ENCODE data around the gene KCND3. TPM values are rescaled to one million over a fixed set of nuclear protein-coding genes. Genes with fewer than 3 reads are reported as not detected.
"Not testable (repeated sequence)": the region's sequence is repeated elsewhere in the genome, so short reads cannot be mapped to it uniquely, and the experiment has no call there.

The KCND3 gene
- polyA plus RNA-seq, 2 donors = 0.57 to 1.6 TPM

DNA sequence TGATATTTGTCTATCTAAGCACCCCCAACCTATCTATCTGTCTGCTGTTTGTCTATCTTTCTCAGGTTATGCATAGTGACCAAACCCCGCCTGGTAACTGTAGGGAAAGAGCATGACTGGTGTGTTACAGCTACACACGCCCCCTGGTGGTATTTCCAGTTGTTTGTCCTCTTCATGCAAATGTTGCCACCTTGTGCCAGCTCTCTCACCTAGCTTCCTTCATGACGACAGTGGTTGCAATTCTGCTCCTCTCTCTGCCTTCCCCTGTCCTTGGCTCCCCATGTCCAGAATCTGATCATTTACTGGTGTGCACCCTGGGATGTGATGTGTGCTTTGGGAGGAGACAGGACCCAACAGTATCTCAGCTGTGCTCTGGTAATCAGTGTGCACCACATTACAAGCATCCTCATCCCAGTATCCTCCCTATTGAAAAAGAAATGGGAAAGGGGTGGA is 242.2 kb downstream of the KCND3 start:
- Histone ChIP-seq H3K9me3 (ENCODE audit: control insufficient read depth in 2 of 2, insufficient read depth in 1 of 2, low read depth in 1 of 2, low read length in 1 of 2) (no peaks in the 10 kb centered on the region), H3K27me3 (ENCODE audit: control insufficient read depth in 1 of 2, insufficient read depth in 2 of 2, low read length in 2 of 2) (no peaks in the 10 kb centered on the region), H3K36me3 (ENCODE audit: control insufficient read depth in 2 of 2, insufficient read depth in 2 of 2, low read length in 1 of 2) (no peaks in the 10 kb centered on the region), H3K4me3 (ENCODE audit: low read depth in 1 of 2, low read length in 2 of 2) (no peak overlapping the region), H3K27ac (ENCODE audit: low read depth in 2 of 2, low read length in 1 of 2) (no peak overlapping the region), H3K4me1 (ENCODE audit: control insufficient read depth in 2 of 2, insufficient read depth in 2 of 2, low read length in 1 of 2) (peaks cover 0 to 2% of the 10 kb centered on the region in 2 donors)
- WGBS, 2 donors = 26 to 38% methylated on average over 3 of the region's 3 CpGs

DNA sequence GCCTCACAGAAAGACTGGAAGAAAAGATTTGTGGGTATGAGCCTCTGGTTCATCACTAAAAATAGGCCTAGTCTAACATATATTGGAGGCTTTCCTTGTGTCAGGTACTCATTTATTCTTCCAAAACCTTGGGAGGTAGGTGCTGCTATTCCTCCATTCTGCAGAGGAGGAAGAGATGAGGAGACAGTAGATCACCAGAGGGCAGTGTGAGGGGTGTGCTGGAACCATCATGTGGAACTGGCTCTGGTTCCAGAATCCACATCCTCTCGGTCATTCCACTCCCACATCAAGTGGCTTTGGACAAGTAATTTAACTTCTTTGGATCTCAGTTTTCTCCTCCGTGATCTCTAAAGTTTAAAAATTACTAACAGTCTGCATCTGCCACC is 242.9 kb downstream of the KCND3 start:
- WGBS, 2 donors = 69 to 71% methylated on average over 2 of the region's 2 CpGs

DNA sequence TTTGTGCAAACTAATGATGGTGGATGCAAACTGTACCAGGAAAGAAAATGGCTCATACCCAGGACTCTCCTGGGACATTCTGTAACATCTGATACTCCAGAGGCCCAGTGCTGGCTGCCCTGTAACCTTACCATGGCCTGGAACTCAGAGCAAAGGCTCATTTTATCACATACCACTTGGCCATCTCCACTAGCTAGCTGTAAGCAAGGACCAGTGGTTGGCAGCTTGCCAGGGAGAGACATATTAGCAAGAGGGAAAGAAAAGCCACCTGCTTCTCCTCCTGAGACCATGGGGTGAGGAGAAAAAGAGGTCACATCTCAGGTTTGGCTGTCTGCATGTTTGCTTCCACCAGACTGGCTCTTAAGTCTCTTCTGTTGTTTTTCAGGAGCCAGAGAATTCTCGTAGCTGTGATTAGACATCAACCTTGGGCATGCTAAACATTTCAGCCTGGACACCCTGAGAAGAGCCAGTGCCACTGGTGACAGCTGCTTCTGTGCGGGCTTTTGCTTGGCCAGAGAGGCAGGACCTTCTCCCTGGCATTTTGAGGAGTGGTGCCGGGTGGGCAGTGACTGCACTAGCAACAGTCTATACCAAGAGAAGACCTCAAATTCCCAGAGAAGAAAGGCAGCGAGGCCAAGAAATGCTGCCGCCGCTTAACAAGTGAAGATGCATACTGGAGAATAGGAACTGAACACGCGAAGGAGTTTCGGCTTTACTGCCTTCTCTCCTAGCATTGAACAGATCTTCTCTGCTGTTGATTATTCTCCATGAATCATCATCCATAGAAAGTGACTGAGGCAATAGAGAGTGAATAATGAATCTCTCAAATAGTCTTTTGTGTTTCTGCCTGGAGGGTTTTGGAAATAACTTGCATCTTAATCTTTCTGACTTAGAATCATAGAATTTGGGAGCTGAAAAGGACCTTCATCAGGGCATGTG is 243.5 kb downstream of the KCND3 start:
- Histone ChIP-seq H3K4me1 (ENCODE audit: control insufficient read depth in 2 of 2, insufficient read depth in 2 of 2, low read length in 1 of 2) (peaks cover 0 to 2% of the 10 kb centered on the region in 2 donors), H3K27me3 (ENCODE audit: control insufficient read depth in 1 of 2, insufficient read depth in 2 of 2, low read length in 2 of 2) (no peaks in the 10 kb centered on the region), H3K36me3 (ENCODE audit: control insufficient read depth in 2 of 2, insufficient read depth in 2 of 2, low read length in 1 of 2) (no peaks in the 10 kb centered on the region), H3K9me3 (ENCODE audit: control insufficient read depth in 2 of 2, insufficient read depth in 1 of 2, low read depth in 1 of 2, low read length in 1 of 2) (no peaks in the 10 kb centered on the region), H3K27ac (ENCODE audit: low read depth in 2 of 2, low read length in 1 of 2) (no peak overlapping the region), H3K4me3 (ENCODE audit: low read depth in 1 of 2, low read length in 2 of 2) (no peak overlapping the region)
- 73 to 77% methylated on average over 9 of the region's 9 CpGs for WGBS, 2 donors

More for the DNA sequence above, 242.9 kb downstream of the KCND3 start:
- H3K27me3 ChIP-seq (ENCODE audit: control insufficient read depth in 1 of 2, insufficient read depth in 2 of 2, low read length in 2 of 2) = no peaks in the 10 kb centered on the region
- H3K9me3 ChIP-seq (ENCODE audit: control insufficient read depth in 2 of 2, insufficient read depth in 1 of 2, low read depth in 1 of 2, low read length in 1 of 2) = no peaks in the 10 kb centered on the region
- H3K4me1 ChIP-seq (ENCODE audit: control insufficient read depth in 2 of 2, insufficient read depth in 2 of 2, low read length in 1 of 2) = peaks cover 0 to 2% of the 10 kb centered on the region in 2 donors
- no peak overlapping the region for H3K4me3 ChIP-seq (ENCODE audit: low read depth in 1 of 2, low read length in 2 of 2)
- no peaks in the 10 kb centered on the region for H3K36me3 ChIP-seq (ENCODE audit: control insufficient read depth in 2 of 2, insufficient read depth in 2 of 2, low read length in 1 of 2)
- H3K27ac ChIP-seq (ENCODE audit: low read depth in 2 of 2, low read length in 1 of 2) = no peak overlapping the region

DNA sequence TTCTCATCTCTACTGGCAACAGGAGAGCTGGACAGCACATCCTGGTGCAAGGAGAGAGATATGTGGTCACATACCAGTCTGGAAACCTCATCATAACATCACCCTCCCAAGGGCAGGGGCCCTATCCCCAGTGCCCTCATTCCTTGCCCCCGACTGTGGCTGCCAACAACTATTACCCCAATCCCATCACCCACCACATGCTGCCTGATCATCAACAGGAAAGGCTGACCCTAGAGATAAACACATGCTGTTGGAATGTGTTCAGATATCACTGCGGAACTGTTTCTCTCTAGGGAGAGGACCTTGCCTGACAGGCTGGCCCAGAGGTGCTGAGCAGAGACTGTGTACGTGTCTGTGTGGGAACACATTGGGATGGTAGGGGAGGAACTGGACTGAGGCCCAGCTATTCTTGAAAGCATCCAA is 245.8 kb downstream of the KCND3 start:
- H3K27ac ChIP-seq (ENCODE audit: low read depth in 2 of 2, low read length in 1 of 2) = no peak overlapping the region
- no peaks in the 10 kb centered on the region for H3K9me3 ChIP-seq (ENCODE audit: control insufficient read depth in 2 of 2, insufficient read depth in 1 of 2, low read depth in 1 of 2, low read length in 1 of 2)
- 70 to 71% methylated on average over 3 of the region's 3 CpGs for WGBS, 2 donors
- no peaks in the 10 kb centered on the region for H3K27me3 ChIP-seq (ENCODE audit: control insufficient read depth in 1 of 2, insufficient read depth in 2 of 2, low read length in 2 of 2)
- H3K36me3 ChIP-seq (ENCODE audit: control insufficient read depth in 2 of 2, insufficient read depth in 2 of 2, low read length in 1 of 2) = no peaks in the 10 kb centered on the region
- peaks cover 0 to 2% of the 10 kb centered on the region in 2 donors for H3K4me1 ChIP-seq (ENCODE audit: control insufficient read depth in 2 of 2, insufficient read depth in 2 of 2, low read length in 1 of 2)
- H3K4me3 ChIP-seq (ENCODE audit: low read depth in 1 of 2, low read length in 2 of 2) = no peak overlapping the region

DNA sequence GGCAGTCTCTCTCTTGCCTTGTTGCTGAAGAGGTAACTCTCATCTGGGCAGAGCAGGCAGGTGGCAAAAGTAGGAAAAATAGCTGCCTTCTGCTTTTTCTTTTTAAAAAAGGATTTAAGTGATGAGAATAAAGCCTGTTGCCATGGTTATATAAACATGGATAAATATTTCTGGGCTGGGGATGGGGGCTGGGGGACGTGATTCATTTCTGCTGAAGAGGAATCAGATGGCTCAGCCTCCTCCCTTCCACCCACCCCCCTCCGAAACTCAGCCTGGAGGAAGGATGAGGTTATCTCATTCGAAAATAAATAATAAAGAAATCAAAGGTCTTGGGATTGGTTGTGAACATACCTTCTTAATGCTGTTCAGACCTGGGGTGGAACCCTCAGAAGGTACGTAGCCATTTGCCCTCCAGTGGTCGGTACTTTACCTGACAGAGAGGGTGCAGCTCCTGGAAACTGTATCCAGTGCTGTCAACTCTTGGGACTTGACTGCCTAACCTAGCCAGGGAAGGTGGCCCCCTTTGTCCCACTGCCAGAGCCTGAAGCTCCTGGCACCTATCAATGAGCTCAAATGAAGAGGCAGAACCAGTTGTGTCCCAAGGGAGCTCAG is 246.4 kb downstream of the KCND3 start:
- no peak overlapping the region for H3K4me3 ChIP-seq (ENCODE audit: low read depth in 1 of 2, low read length in 2 of 2)
- WGBS, 2 donors = 48 to 58% methylated on average over 5 of the region's 5 CpGs
- no peaks in the 10 kb centered on the region for H3K27me3 ChIP-seq (ENCODE audit: control insufficient read depth in 1 of 2, insufficient read depth in 2 of 2, low read length in 2 of 2)
- no peaks in the 10 kb centered on the region for H3K9me3 ChIP-seq (ENCODE audit: control insufficient read depth in 2 of 2, insufficient read depth in 1 of 2, low read depth in 1 of 2, low read length in 1 of 2)
- no peaks in the 10 kb centered on the region for H3K36me3 ChIP-seq (ENCODE audit: control insufficient read depth in 2 of 2, insufficient read depth in 2 of 2, low read length in 1 of 2)
- H3K4me1 ChIP-seq (ENCODE audit: control insufficient read depth in 2 of 2, insufficient read depth in 2 of 2, low read length in 1 of 2) = peaks cover 0 to 3% of the 10 kb centered on the region in 2 donors
- H3K27ac ChIP-seq (ENCODE audit: low read depth in 2 of 2, low read length in 1 of 2) = no peak overlapping the region

DNA sequence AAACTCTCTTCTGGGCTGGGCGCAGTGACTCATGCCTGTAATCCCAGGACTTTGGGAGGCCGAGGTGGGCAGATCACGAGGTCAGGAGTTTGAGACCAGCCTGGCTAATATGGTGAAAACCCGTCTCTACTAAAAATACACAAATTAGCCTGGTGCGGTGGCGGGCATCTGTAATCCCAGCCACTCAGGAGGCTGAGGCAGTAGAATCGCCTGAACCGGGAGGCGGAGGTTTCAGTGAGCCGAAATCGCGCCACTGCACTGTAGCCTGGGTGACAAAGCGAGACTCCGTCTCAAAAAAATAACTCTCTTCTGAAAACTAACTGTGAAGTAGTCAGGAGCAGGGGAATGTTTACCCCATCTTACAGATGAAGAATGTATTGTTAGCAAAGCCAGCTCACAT is 247.2 kb downstream of the KCND3 start:
- H3K4me3 ChIP-seq (ENCODE audit: low read depth in 1 of 2, low read length in 2 of 2); H3K27me3 ChIP-seq (ENCODE audit: control insufficient read depth in 1 of 2, insufficient read depth in 2 of 2, low read length in 2 of 2); H3K36me3 ChIP-seq (ENCODE audit: control insufficient read depth in 2 of 2, insufficient read depth in 2 of 2, low read length in 1 of 2); H3K27ac ChIP-seq (ENCODE audit: low read depth in 2 of 2, low read length in 1 of 2); H3K4me1 ChIP-seq (ENCODE audit: control insufficient read depth in 2 of 2, insufficient read depth in 2 of 2, low read length in 1 of 2); H3K9me3 ChIP-seq (ENCODE audit: control insufficient read depth in 2 of 2, insufficient read depth in 1 of 2, low read depth in 1 of 2, low read length in 1 of 2): not testable (repeated sequence)
- WGBS, 2 donors = 89% methylated on average over 14 of the region's 14 CpGs

DNA sequence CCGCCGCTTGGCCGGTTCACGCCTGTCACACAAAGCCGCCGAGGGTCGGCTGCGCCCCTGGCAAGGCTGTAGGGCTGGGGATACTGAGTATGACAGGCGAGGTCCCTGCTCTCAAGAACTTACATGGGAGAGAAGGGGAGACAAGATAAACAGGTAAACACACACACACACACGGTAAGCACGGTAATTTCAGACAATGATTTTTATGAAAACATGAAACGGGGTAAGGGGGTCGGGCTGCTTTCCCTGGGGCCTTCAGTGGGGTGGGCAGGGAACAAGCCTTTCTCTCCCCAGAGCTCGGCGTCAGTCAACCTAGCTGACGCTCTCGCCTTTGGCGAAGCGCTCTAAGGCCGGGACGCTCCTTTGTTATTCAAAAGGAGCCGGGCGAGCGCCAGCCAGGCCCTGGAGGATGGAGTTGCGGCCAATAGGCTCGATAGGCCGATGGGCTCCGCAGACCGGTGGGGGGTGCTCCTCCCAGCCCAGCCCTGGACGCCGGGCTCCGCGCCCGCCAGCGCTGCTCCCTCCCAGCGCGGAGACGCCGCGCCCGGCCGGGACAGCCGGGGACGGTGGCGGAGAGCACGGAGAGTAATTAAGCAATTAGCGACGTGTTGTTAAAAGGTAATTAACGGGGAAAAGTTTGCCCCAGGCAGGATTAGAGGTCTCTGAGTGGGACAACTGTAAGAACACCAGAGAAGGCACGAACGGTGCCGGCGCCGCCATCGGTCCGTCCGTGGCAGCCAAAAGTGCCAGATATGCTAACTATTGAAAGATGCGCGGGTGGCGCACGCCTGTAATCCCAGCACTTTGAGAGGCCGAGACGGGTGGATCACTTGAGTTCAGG is 249.3 kb downstream of the KCND3 start:
- H3K36me3 ChIP-seq (ENCODE audit: control insufficient read depth in 2 of 2, insufficient read depth in 2 of 2, low read length in 1 of 2) = peaks cover 0 to 8% of the 10 kb centered on the region in 2 donors
- WGBS, 2 donors = 1 to 2% methylated on average over 63 of the region's 63 CpGs
- H3K27ac ChIP-seq (ENCODE audit: low read depth in 2 of 2, low read length in 1 of 2) = peak overlapping the region; percentile 84 to 88
- H3K9me3 ChIP-seq (ENCODE audit: control insufficient read depth in 2 of 2, insufficient read depth in 1 of 2, low read depth in 1 of 2, low read length in 1 of 2) = no peaks in the 10 kb centered on the region
- H3K27me3 ChIP-seq (ENCODE audit: control insufficient read depth in 1 of 2, insufficient read depth in 2 of 2, low read length in 2 of 2) = no peaks in the 10 kb centered on the region
- H3K4me1 ChIP-seq (ENCODE audit: control insufficient read depth in 2 of 2, insufficient read depth in 2 of 2, low read length in 1 of 2) = peaks cover 0 to 12% of the 10 kb centered on the region in 2 donors
- H3K4me3 ChIP-seq (ENCODE audit: low read depth in 1 of 2, low read length in 2 of 2) = peak overlapping the region; percentile 52 to 58

DNA sequence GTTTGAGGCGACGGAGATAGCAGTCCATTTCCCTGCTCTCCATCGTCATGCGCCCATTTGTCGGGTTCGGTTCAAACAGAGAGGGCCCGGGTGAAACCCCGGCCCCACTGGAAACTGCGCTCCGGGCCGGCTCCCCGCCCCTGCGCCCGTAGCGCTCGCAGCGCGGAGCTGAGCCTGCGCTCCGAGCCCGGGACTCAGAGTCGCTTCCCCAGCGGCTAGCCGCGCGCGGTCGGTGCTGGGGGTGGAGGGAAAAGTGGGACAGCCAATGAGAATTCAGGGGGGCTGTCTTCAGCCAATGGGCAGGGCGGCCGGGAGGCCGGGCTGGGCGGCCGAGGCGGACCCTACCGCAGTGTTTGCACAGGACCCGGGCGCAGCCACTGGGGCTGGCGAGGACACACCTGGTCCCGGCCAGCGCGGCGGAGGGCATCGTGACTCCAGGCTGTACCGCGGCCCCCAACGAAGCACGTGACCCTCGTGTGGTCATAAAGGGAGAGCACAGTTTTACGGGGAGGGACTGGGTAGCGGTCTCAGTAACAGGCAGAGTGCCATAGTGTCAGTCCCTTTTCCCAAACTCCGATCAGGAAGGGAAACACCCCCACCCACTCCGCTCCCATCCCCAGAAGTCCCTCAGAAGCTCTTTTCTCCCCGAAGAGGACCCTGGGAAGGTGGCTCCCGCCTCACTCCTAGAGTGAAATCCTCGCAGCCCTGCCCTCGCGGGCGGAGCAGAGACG is 250.1 kb downstream of the KCND3 start, which contains the start of gene INKA2:
Gene INKA2, minus strand, starts transcription at position 202 of the 731 bp plus-strand sequence. Its CDS starts 153 bp downstream, at position 49.
- Histone ChIP-seq H3K4me1 (ENCODE audit: control insufficient read depth in 2 of 2, insufficient read depth in 2 of 2, low read length in 1 of 2) (peaks cover 0 to 12% of the 10 kb centered on the region in 2 donors), H3K36me3 (ENCODE audit: control insufficient read depth in 2 of 2, insufficient read depth in 2 of 2, low read length in 1 of 2) (peaks cover 0 to 8% of the 10 kb centered on the region in 2 donors), H3K27ac (ENCODE audit: low read depth in 2 of 2, low read length in 1 of 2) (peak within 1 kb of the TSS; percentile 84 to 88), H3K4me3 (ENCODE audit: low read depth in 1 of 2, low read length in 2 of 2) (peak within 1 kb of the TSS; percentile 52 to 58), H3K9me3 (ENCODE audit: control insufficient read depth in 2 of 2, insufficient read depth in 1 of 2, low read depth in 1 of 2, low read length in 1 of 2) (no peaks in the 10 kb centered on the region), H3K27me3 (ENCODE audit: control insufficient read depth in 1 of 2, insufficient read depth in 2 of 2, low read length in 2 of 2) (no peaks in the 10 kb centered on the region)
- WGBS, 2 donors = 0% methylated on average over 58 to 59 of the region's 59 CpGs

Data from esophagus (tissue), 2 donors.